SW480 (cell line): ENCODE results near the gene CUX1.

Experiments
- DNase-seq: peaks from one replicate; pipeline ENCODE4 v3.0.0-alpha.2; 2016; ENCODE audit warnings: low spot score

The CUX1 gene

GRCh38 chr7:102185796-102186195 is 368.4 kb downstream of the CUX1 start:
- no peak for DNase-seq

GRCh38 chr7:102186306-102186705 is 368.9 kb downstream of the CUX1 start:
- DNase-seq: no peak

GRCh38 chr7:102188746-102189145 is 371.3 kb downstream of the CUX1 start:
- no peak for DNase-seq

GRCh38 chr7:102189756-102190155 is 372.3 kb downstream of the CUX1 start:
- no peak for DNase-seq

- DNase-seq: no peak
Measured at GRCh38 chr7:102190776-102191350, 373.4 kb downstream of the CUX1 start.

- no peak for DNase-seq
Measured at GRCh38 chr7:102191556-102192379, 374.3 kb downstream of the CUX1 start.

GRCh38 chr7:102192790-102193189 is 375.4 kb downstream of the CUX1 start:
- DNase-seq: no peak

GRCh38 chr7:102193806-102194205 is 376.4 kb downstream of the CUX1 start:
- no peak for DNase-seq

GRCh38 chr7:102195361-102195760 is 377.9 kb downstream of the CUX1 start:
- DNase-seq: no peak

GRCh38 chr7:102196028-102196427 is 378.6 kb downstream of the CUX1 start:
- no peak for DNase-seq

GRCh38 chr7:102197161-102197560 is 379.7 kb downstream of the CUX1 start:
- no peak for DNase-seq

- DNase-seq: no peak
Measured at GRCh38 chr7:102197599-102197998, 380.2 kb downstream of the CUX1 start.

- DNase-seq: no peak
Measured at GRCh38 chr7:102198417-102198956, 381.1 kb downstream of the CUX1 start.

GRCh38 chr7:102201576-102201975 is 384.1 kb downstream of the CUX1 start:
- DNase-seq: no peak

- no peak for DNase-seq
Measured at GRCh38 chr7:102202556-102202955, 385.1 kb downstream of the CUX1 start.

- no peak for DNase-seq
Measured at GRCh38 chr7:102203218-102203617, 385.8 kb downstream of the CUX1 start.

- DNase-seq: no peak
Measured at GRCh38 chr7:102204212-102204611, 386.8 kb downstream of the CUX1 start.

- no peak for DNase-seq
Measured at GRCh38 chr7:102205915-102206314, 388.5 kb downstream of the CUX1 start.

GRCh38 chr7:102208826-102209225 is 391.4 kb downstream of the CUX1 start:
- DNase-seq: peak; percentile 66

- no peak for DNase-seq
Measured at GRCh38 chr7:102210787-102211186, 393.4 kb downstream of the CUX1 start.

GRCh38 chr7:102211590-102212550 is 394.4 kb downstream of the CUX1 start:
- no peak for DNase-seq

- DNase-seq: no peak
Measured at GRCh38 chr7:102214477-102215072, 397.1 kb downstream of the CUX1 start.
